ENCODE data around the gene PPARD.
"Not testable (repeated sequence)": the region's sequence is repeated elsewhere in the genome, so short reads cannot be mapped to it uniquely, and the experiment has no call there.

The PPARD gene

DNA sequence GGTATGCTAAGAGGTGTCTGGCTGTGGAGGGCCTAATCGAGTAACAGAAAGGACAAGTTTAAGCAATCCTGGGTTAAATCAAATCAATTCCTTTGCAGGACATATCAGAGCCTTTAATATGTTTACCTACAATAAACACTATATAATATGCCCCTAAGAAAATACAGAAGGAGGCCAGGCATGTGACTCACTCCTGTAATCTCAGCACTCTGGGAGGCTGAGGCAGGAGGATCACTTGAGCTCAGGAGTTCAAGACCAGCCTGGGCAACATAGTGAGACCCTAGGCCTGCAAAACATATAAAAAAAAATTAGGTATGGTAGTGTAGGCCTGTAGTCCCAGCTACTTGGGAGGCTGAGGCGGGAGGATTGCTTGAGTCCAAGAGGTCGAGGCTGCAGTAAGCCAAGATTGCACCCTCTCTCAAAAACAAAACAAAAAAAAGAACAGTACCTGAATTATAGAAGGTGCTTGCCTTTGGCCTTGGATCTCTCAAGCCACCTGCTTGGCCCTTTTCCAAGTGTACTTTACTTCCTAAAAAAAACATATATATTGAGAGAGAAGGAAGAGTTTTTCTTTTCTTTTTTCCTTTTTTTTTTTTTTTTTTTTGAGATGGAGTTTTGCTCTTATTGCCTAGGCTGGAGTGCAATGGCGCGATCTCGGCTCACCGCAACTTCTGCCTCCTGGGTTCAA, 96.2 kb downstream of the PPARD start:
- not testable (repeated sequence) for DNase-seq (ENCODE audit: low spot score)

- DNase-seq (ENCODE audit: low spot score), result no peak
Measured at GRCh38 chr6:35439308-35439707, 97.0 kb downstream of the PPARD start.

DNA sequence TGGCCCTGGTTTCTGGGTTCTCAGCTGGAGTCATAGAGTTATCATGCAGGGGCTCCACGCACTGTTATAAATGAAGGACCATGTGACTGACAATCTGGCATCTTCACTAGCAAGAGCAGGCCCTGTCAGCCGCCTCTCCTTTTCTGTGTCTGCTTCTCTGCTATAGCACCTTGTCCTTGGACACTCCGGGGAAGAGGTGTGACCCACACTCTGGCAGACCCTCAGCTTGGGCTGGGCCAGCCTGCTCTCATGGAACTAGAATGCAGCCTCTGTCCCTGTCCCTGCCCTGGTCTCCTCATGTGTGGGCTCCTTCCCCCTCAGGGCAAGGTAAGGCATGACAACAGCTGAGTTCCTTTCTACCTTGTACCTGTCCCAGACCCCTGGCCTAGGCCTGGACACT, 98.8 kb downstream of the PPARD start:
- no peak for DNase-seq (ENCODE audit: low spot score)

GRCh38 chr6:35441642-35442041, 99.3 kb downstream of the PPARD start:
- no peak for DNase-seq (ENCODE audit: low spot score)

- no peak for DNase-seq (ENCODE audit: low spot score)
Measured at GRCh38 chr6:35442693-35443092, 100.3 kb downstream of the PPARD start.

GRCh38 chr6:35443341-35444030, 101.1 kb downstream of the PPARD start:
- no peak for DNase-seq (ENCODE audit: low spot score)

- DNase-seq (ENCODE audit: low spot score), result no peak
Measured at GRCh38 chr6:35445691-35446090, 103.3 kb downstream of the PPARD start.

- DNase-seq (ENCODE audit: low spot score), result no peak
Measured at GRCh38 chr6:35448191-35448590, 105.8 kb downstream of the PPARD start.

DNA sequence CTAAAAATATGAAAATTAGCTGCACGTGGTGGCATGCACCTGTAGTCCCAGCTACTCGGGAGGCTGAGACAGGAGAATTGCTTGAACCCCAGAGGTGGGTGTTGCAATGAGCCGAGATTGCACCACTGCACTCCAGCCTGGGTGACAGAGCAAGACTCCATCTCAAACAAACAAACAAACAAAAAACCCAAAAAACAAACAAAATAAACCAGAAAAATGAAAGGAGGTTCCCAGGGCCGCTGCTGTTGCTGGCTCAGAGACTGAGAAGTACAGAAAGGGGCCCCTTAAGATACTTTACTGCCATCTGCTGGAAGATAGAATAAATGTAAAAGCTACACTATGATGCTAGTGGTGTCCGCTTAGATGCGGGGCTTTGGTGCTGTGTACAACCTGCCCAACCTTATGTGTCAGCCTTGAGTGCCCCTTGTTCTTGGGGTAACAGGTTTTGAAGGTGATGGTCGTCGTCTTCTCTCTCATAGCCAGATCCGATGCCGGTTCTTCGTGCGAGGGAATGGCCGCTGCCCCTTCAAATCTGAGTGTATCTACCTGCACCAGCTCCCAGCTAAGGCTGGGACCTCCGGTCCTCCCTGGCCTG, 107.0 kb downstream of the PPARD start:
- DNase-seq (ENCODE audit: low spot score), result peak; percentile 90

DNA sequence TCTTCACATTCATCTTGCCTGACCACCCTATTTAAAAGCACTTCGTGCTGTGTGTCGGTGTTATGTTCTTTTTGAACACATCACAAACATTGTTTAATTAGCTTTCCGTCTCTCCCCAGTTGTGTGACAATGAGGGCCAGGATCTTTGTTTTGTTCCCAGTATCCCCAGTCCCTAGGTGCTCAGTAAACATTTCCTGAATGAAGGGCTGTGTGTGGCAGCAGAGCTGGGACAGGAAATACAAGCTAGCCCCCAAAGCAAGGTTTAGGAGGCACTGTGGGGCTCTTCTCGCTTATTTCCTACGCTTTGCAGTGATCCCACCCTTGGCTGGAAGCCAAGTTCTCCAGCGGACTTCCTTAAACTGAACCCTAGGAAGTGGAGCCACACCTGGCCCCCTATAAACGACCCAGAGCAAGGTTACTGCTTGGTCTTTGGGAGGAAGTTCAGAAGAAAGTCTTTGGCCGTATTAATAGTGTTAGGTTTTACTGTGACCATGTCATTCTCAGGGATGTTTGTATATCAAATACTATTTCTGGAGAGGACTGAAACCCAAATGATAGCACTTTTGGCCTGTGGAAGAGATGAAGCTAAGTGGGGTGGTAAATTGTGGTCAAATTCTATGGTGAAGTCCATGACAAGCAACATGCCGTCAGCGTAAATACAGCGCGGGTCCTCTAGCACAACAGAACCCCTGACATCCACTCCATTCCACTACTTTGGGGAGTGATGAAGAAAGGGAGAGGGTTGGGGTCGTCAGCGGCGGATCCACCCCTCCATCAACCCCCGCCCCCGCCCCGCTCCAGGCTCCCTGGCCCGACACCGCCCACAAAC, 109.2 kb downstream of the PPARD start:
- DNase-seq (ENCODE audit: low spot score), result no peak

GRCh38 chr6:35452183-35453090, 110.1 kb downstream of the PPARD start, which contains the start of gene FANCE:
FANCE (plus strand) TSS chr6:35452338; CDS start chr6:35452546, 208 bp downstream.
- DNase-seq (ENCODE audit: low spot score), result peak; percentile 98

GRCh38 chr6:35453236-35453635, 110.9 kb downstream of the PPARD start:
- no peak for DNase-seq (ENCODE audit: low spot score)

DNA sequence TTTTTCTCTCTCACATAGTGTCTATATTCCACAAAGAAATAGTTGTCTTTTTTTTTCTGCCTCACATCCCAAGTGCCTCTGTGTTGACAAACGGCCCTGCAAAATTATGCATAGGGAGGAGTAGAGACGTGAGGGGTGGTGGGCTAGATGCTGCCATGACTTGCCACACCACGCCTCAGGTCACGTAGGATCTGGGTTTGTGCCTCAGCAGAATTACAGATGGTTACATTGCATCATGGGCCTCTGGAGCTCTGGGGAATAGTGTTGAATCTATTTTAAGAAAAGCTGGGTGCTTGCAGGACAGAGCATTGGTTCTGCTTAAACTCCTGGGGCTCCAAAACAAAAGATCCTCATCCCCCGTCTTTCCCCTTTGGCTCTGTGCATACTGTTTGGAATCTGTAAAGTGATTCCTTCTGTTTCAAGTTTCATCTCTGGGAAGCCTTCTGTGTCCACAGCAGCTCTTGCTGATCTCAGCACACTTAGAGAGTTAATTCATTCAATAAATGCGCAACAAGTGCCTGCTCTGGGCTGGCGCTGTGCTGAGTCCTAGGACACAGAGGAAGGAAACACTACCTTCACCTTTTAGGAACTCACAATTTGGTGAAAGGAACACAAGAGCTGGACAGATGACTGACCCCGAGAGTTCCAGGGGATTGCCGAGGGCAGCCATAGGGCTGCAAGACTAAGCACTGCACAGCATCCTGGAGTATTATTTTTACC, 112.2 kb downstream of the PPARD start:
- DNase-seq (ENCODE audit: low spot score), result peak; percentile 41

DNA sequence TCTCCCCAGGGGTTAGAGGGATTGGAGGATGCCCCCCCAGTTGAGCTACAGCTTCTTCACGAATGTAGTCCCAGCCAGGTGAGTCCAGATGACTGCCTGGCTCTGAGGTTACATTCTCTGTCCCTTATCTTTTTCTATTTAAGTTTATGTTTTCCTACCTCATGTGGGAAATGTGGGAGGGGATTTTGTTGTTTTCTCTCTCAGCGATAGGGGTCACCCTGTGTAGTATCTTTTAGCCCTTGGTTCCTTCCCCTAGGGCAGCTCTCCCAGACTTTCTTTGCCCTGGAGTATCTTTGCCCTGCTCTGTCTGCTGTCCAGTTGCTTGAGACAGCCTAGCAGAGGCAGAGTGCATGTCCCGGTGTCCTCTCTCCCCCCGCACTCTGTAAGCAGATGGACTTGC, 115.5 kb downstream of the PPARD start:
- no peak for DNase-seq (ENCODE audit: low spot score)

- DNase-seq (ENCODE audit: low spot score), result no peak
Measured at GRCh38 chr6:35461270-35461669, 118.9 kb downstream of the PPARD start.

DNA sequence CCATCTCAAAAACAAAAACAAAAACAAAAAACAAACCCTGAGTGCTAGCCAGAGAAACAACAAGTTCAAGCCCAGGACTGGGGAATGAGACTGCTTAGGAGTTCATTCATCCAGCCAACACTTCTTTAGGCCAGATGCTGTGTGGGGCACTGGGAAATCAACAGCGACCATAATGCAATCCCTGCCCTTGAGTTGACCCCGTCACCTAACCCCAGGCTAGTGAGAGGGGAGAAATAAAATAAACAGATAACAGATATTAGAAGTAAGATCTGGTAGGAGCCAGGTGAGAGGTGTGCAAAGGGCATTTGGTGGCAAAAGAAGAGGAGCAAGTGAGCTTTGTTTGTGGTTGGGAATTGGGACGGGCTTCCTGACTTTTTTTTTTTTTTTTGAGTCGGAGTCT, 120.9 kb downstream of the PPARD start:
- no peak for DNase-seq (ENCODE audit: low spot score)

- no peak for DNase-seq (ENCODE audit: low spot score)
Measured at GRCh38 chr6:35465646-35466045, 123.3 kb downstream of the PPARD start.

DNA sequence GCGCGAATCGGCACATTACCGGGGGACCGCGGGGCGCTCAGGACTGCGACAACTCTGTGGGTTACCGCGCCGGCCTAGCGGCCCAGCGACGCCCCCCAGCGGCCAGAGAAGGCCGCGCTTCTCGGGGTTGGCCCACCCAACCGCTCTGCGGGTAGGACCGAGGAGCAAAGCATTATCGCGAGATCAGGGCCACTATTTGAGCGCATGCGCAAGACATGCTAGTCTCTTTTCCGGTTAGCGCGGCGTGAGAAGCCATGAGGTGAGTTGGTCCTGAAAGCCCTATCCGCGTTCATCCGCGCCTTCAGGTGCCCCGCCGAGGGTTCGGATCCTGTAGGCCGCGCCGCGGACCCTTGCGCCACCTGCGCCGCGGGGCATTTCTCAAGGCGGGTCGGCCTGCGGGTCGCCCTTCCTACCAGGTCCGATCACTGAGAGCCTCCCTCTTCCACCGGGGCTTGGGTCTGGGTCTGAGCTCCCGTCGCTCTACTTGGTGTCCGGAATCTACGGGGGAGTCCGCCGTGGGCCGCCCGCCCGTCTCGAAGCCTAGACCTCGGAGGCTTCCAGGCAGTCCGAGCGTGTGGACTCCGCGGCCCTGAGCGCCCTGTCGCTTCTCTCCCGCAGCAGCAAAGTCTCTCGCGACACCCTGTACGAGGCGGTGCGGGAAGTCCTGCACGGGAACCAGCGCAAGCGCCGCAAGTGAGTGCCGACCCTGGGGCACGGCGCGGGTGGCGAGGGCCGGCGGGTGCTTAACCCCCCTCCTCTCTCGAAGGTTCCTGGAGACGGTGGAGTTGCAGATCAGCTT, 126.0 kb downstream of the PPARD start, which contains the start of gene RPL10A:
TSS of gene RPL10A (plus strand) at position 221 of the 799 bp plus-strand sequence. CDS start at position 255, 34 bp downstream.
- peak; percentile 98 for DNase-seq (ENCODE audit: low spot score)

- DNase-seq (ENCODE audit: low spot score), result no peak
Measured at GRCh38 chr6:35468980-35469750, 126.8 kb downstream of the PPARD start.
